HepG2 (cell line): Measurements from ENCODE around the gene PHTF2. TPM values are rescaled to one million over a fixed set of nuclear protein-coding genes. Genes with fewer than 3 reads are reported as not detected.

Source experiments
- ATAC-seq: fragments of 200-7000 bp; cut with Tn5 transposase; 3 replicates; pipeline ENCODE4 v1.9.1; 2020; ENCODE audit warnings: mild to moderate bottlenecking, moderate library complexity
- BruUV-seq: library from RNA; stranded (reverse); fragments of 400-500 nt; replicated peaks from 2 replicates; lab custom pipeline; 2021; lab: Mats Ljungman, UMichigan
- CTCF ChIA-PET: fragments of 300-600 bp; formaldehyde crosslinking; extraction: SDS; loops from one replicate; lab custom pipeline; 2021; ENCODE audit warnings: low total read pairs, inconsistent platforms, low intra/inter-chr PET ratio; lab: Yijun Ruan, JAX
- POLR2A ChIA-PET: fragments of 350-600 bp; sonication (Branson Sonifier 250); formaldehyde crosslinking; loops from one replicate; lab custom pipeline; 2020; ENCODE audit warnings: antibody characterized with exemption, inconsistent platforms; lab: Yijun Ruan, JAX
- DNase-seq: peaks from one replicate; pipeline ENCODE4 v3.0.0-alpha.2; 2015; ENCODE audit warnings: low spot score
- FAIRE-seq: peaks from 3 replicates; lab custom pipeline; 2011; peaks lifted over from hg19 to GRCh38; lab: Jason Lieb, UNC
- H2AFZ ChIP-seq: one replicate; pipeline ENCODE4 v1.6.1; 2011; ENCODE audit warnings: low read length, inconsistent platforms
- H3K27ac ChIP-seq: fragments of 300-600 bp; 3 replicates; pipeline ENCODE4 v1.8.0; 2011; ENCODE audit warnings: mixed run types, mild to moderate bottlenecking, mixed read lengths, low read length, inconsistent platforms; ENCODE audit not compliant: insufficient read depth; ENCODE audit errors: extremely low read length
- H3K27me3 ChIP-seq, 2 experiments: fragments of 200-600 bp in 1 of 2; 2 replicates in 1 of 2; 3 replicates in 1 of 2; pipeline versions ENCODE4 v1.6.0 to v1.8.0; 2011; ENCODE audit warnings: low read length in 2 of 2, mild to moderate bottlenecking in 2 of 2, moderate library complexity in 2 of 2, inconsistent platforms in 1 of 2; ENCODE audit not compliant: insufficient read depth in 2 of 2, control insufficient read depth in 1 of 2
- H3K36me3 ChIP-seq, 2 experiments: fragments of 200-600 bp in 1 of 2; replicated peaks in 1 of 2; 2 replicates in 1 of 2; 3 replicates in 1 of 2; pipeline versions ENCODE4 v1.5.1 to v1.8.0; 2011; ENCODE audit warnings: low read length in 2 of 2, inconsistent platforms in 1 of 2; ENCODE audit not compliant: insufficient read depth in 2 of 2, control insufficient read depth in 1 of 2
- H3K4me1 ChIP-seq: 2 replicates; pipeline ENCODE4 v1.5.1; 2012; ENCODE audit warnings: low read length, inconsistent platforms; ENCODE audit not compliant: insufficient read depth
- H3K4me2 ChIP-seq: 2 replicates; pipeline ENCODE4 v1.6.0; 2011; ENCODE audit warnings: low read depth, low read length, inconsistent platforms
- H3K4me3 ChIP-seq, 3 experiments: fragments of 200-600 bp in 1 of 3; sonication (generic), shearing (Covaris generic) in 1 of 3; replicated peaks in 1 of 3; 2 replicates each; pipeline ENCODE4 v1.5.1; 2011 to 2016; ENCODE audit warnings: low read length in 3 of 3, inconsistent platforms in 2 of 3, low read depth in 2 of 3, mild to moderate bottlenecking in 2 of 3, control low read depth in 1 of 3, mixed read lengths in 1 of 3; ENCODE audit not compliant: insufficient read depth in 1 of 3
- H3K79me2 ChIP-seq: one replicate; pipeline ENCODE4 v1.6.1; 2011; ENCODE audit warnings: low read length, inconsistent platforms; ENCODE audit not compliant: insufficient read depth
- H3K9ac ChIP-seq: 2 replicates; pipeline ENCODE4 v1.6.0; 2011; ENCODE audit warnings: mild to moderate bottlenecking, low read depth, low read length, inconsistent platforms; ENCODE audit not compliant: insufficient read depth
- H3K9me3 ChIP-seq: 2 replicates; pipeline ENCODE4 v1.5.1; 2012; ENCODE audit warnings: mild to moderate bottlenecking, low read length
- H4K20me1 ChIP-seq: 2 replicates; pipeline ENCODE4 v1.6.0; 2011; ENCODE audit warnings: inconsistent platforms, mild to moderate bottlenecking, low read length, moderate library complexity; ENCODE audit not compliant: insufficient read depth
- FOSL1 ChIP-seq: sonication (generic); formaldehyde crosslinking; IDR thresholded peaks from 2 replicates; pipeline ENCODE4 v1.9.0; 2021; ENCODE audit warnings: missing genetic modification reagents, borderline replicate concordance
- JDP2 ChIP-seq: sonication (generic); formaldehyde crosslinking; IDR thresholded peaks from 2 replicates; pipeline ENCODE4 v1.8.1; 2022; ENCODE audit warnings: missing genetic modification reagents, borderline replicate concordance
- MIER2 ChIP-seq: IDR thresholded peaks from 2 replicates; pipeline ENCODE4 v1.6.1; 2016; ENCODE audit warnings: missing biosample characterization, missing genetic modification reagents
- MYNN ChIP-seq: sonication (generic); formaldehyde crosslinking; IDR thresholded peaks from 2 replicates; pipeline ENCODE4 v1.4.0; 2020; ENCODE audit warnings: mild to moderate bottlenecking, low read depth, missing genetic modification reagents
- PITX1 ChIP-seq: sonication (generic); formaldehyde crosslinking; IDR thresholded peaks from 2 replicates; pipeline ENCODE4 v1.5.1; 2020; ENCODE audit warnings: mild to moderate bottlenecking, missing genetic modification reagents
- RFX1 ChIP-seq: fragments of 450-650 bp; IDR thresholded peaks from 2 replicates; pipeline ENCODE4 v1.6.1; 2017
- RFXANK ChIP-seq: IDR thresholded peaks from 2 replicates; pipeline ENCODE4 v1.6.1; 2016
- SALL2 ChIP-seq: sonication (generic); formaldehyde crosslinking; IDR thresholded peaks from 2 replicates; pipeline ENCODE4 v1.8.1; 2023; ENCODE audit warnings: mild to moderate bottlenecking, missing genetic modification reagents, inconsistent platforms
- SIN3B ChIP-seq: fragments of 150-350 bp; IDR thresholded peaks from 2 replicates; pipeline ENCODE4 v1.6.1; 2014; ENCODE audit warnings: low read length
- SNRNP70 ChIP-seq: fragments of 200-400 bp; formaldehyde crosslinking; IDR thresholded peaks from 2 replicates; pipeline ENCODE4 v1.6.1; 2017; ENCODE audit warnings: mild to moderate bottlenecking, low read depth, low read length, moderate library complexity
- TEAD2 ChIP-seq: sonication (generic); formaldehyde crosslinking; IDR thresholded peaks from 2 replicates; pipeline ENCODE4 v1.9.0; 2021; ENCODE audit warnings: missing genetic modification reagents
- ZC3H4 ChIP-seq: sonication (generic); formaldehyde crosslinking; IDR thresholded peaks from 2 replicates; pipeline ENCODE4 v1.4.0; 2020; ENCODE audit warnings: missing genetic modification reagents, borderline replicate concordance
- ZFP62 ChIP-seq: sonication (generic); formaldehyde crosslinking; IDR thresholded peaks from 2 replicates; pipeline ENCODE4 v1.4.0; 2020; ENCODE audit warnings: missing genetic modification reagents
- ZFP82 ChIP-seq: sonication (generic); formaldehyde crosslinking; IDR thresholded peaks from 2 replicates; pipeline ENCODE4 v1.5.1; 2020; ENCODE audit warnings: mild to moderate bottlenecking, missing genetic modification reagents, borderline replicate concordance
- ZNF124 ChIP-seq: sonication (generic); formaldehyde crosslinking; IDR thresholded peaks from 2 replicates; pipeline ENCODE4 v1.4.0; 2020; ENCODE audit warnings: missing genetic modification reagents
- ZNF136 ChIP-seq: sonication (generic); formaldehyde crosslinking; IDR thresholded peaks from 2 replicates; pipeline ENCODE4 v1.8.1; 2022; ENCODE audit warnings: low read depth, mild to moderate bottlenecking, moderate library complexity, missing genetic modification reagents
- ZNF574 ChIP-seq: sonication (generic); formaldehyde crosslinking; IDR thresholded peaks from 2 replicates; pipeline ENCODE4 v1.4.0; 2020; ENCODE audit warnings: missing genetic modification reagents
- ZNF761 ChIP-seq: sonication (generic); formaldehyde crosslinking; conservative IDR thresholded peaks from 2 replicates; pipeline ENCODE4 v1.4.0; 2020; ENCODE audit warnings: mild to moderate bottlenecking, missing genetic modification reagents
- ZNF768 ChIP-seq: sonication (generic); formaldehyde crosslinking; IDR thresholded peaks from 2 replicates; pipeline ENCODE4 v1.4.0; 2020; ENCODE audit warnings: missing genetic modification reagents
- ZSCAN30 ChIP-seq: sonication (generic); formaldehyde crosslinking; IDR thresholded peaks from 2 replicates; pipeline ENCODE4 v1.5.0; 2020; ENCODE audit warnings: mild to moderate bottlenecking, missing genetic modification reagents
- WGBS: methylation state at CpG from one replicate; pipeline ENCODE4 v1.1.6; 2017; ENCODE audit warnings: low lambda C conversion rate; 5-methylcytosine and 5-hydroxymethylcytosine counted together
- in situ Hi-C: cut with HindIII; loops from 2 replicates; pipeline ENCODE4 v1.10.0; 2017; ENCODE audit warnings: low pct_unique_long_range_greater_than_20kb; ENCODE audit not compliant: extremely low pct_ligation_motif_present
- intact Hi-C: fragments of 100-400 bp; cut with micrococcal nuclease; formaldehyde crosslinking; loops from one replicate; pipeline ENCODE4 v1.10.0; 2022; ENCODE audit not compliant: unreplicated experiment
- polyA plus RNA-seq, 8 experiments: library from polyadenylated mRNA; depleted of rRNA in 3 of 8; stranded (reverse) in 7 of 8; unstranded in 1 of 8; fragments of >200 nt; fragmentation: Illumina TruSeq in 4 of 8; extraction: Trizol in 4 of 8; gene quantifications; 2 replicates each; pipeline versions ENCODE4 v1.2.1 to v1.2.3, GENCODE V29; 2011 to 2016; ENCODE audit warnings: low read depth in 4 of 8, missing spikeins in 1 of 8, mixed read lengths in 1 of 8; ENCODE audit not compliant: insufficient read depth in 1 of 8
- total RNA-seq, 5 experiments: library from RNA; depleted of rRNA; stranded (reverse); fragments of >200 nt; fragmentation: Illumina TruSeq; extraction: Trizol; gene quantifications; 2 replicates each; pipeline ENCODE4 v1.2.3, GENCODE V29; 2016; ENCODE audit warnings: low read depth in 1 of 5
- TF ChIP-seq, protein P1 (sequence below): sonication (generic); formaldehyde crosslinking; IDR thresholded peaks from 2 replicates; pipeline ENCODE4 v1.4.0; 2020; ENCODE audit warnings: missing genetic modification reagents

Gene PHTF2
- total and polyA plus RNA-seq, 2 of the 13 experiments (the other 11 are each of a cell fraction or from before 2014, with no cell fraction given): 7.4 to 10.2 TPM

DNA sequence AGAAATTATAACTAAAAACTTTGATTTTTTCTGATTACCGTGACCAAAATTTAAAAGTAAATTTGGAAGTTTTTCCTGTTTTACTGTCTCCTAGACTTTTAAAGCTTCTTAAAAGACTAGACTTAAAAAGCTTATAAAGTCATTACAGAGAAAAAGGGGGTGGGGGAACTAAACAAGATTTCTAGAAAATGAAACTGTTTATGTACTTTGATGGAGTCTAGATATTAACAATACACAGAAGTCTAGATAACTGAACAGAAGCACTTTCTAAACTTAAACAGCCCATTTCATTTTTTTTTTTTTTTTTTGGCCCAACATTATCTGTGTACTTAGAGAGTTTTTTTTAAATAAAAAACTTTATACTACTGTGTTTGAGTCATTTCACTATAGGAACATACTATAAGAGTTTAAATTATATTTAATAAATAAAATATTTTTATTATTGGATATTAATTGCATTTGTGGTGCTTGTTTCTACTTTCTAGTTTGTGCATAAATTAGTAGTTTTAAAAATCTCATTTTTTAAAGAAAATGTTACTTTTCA is 98.5 kb downstream of the PHTF2 start (continued):
- TF ChIP-seq JDP2 (no peak), RFX1 (no peak), ZNF574 (CRISPR knock-in tag) (no peak), ZFP62 (CRISPR knock-in tag) (no peak), SALL2 (no peak), ZNF136 (CRISPR knock-in tag) (no peak)
- TF ChIP-seq, all 625 proteins: peak for 0

- intact Hi-C loops (loop anchor here (10.0 kb wide), 1 partner anchor 245 kb away; no protein-coding TSS in a partner anchor), in situ Hi-C loops (no loop called here)
- Histone ChIP-seq H3K79me2 (no peaks in the 10 kb centered on the region), H3K4me3 (no peak overlapping the region), H3K9ac (no peak overlapping the region), H4K20me1 (no peaks in the 10 kb centered on the region), H3K4me1 (no peaks in the 10 kb centered on the region), H3K36me3 (peaks cover 0 to 3% of the 10 kb centered on the region in 2 experiments; a peak in 1 of 5 replicates), H2AFZ (no peak overlapping the region), H3K27ac (no peak overlapping the region), H3K9me3 (no peaks in the 10 kb centered on the region), H3K4me2 (no peak overlapping the region), H3K27me3 (no peaks in the 10 kb centered on the region)
- TF ChIP-seq SIN3B: no peak
- TF ChIP-seq MIER2 (CRISPR knock-in tag): no peak
- TF ChIP-seq PITX1: no peak
- TF ChIP-seq ZNF761 (CRISPR knock-in tag): no peak
- TF ChIP-seq, protein P1, sequence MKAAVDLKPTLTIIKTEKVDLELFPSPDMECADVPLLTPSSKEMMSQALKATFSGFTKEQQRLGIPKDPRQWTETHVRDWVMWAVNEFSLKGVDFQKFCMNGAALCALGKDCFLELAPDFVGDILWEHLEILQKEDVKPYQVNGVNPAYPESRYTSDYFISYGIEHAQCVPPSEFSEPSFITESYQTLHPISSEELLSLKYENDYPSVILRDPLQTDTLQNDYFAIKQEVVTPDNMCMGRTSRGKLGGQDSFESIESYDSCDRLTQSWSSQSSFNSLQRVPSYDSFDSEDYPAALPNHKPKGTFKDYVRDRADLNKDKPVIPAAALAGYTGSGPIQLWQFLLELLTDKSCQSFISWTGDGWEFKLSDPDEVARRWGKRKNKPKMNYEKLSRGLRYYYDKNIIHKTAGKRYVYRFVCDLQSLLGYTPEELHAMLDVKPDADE (CRISPR knock-in tag): no peak
- TF ChIP-seq RFXANK (CRISPR knock-in tag): no peak
- TF ChIP-seq MYNN (CRISPR knock-in tag): no peak
- TF ChIP-seq ZNF124 (CRISPR knock-in tag): no peak
- TF ChIP-seq ZSCAN30 (CRISPR knock-in tag): no peak
- no peak for TF ChIP-seq FOSL1 (CRISPR knock-in tag)
- TF ChIP-seq ZC3H4 (CRISPR knock-in tag): no peak
- no peak for TF ChIP-seq TEAD2 (CRISPR knock-in tag)
- TF ChIP-seq ZNF768 (CRISPR knock-in tag): no peak
- no peak for TF ChIP-seq ZFP82 (CRISPR knock-in tag)
- no peak for TF ChIP-seq SNRNP70
- ChIA-PET CTCF (no interaction called here), POLR2A (no interaction called here)
- no peak for DNase-seq
- BruUV-seq: no TSS peak
- no peak for FAIRE-seq
- WGBS: 99% methylated on average over 2 of the region's 2 CpGs
- no peak for ATAC-seq
Observed at GRCh38 chr7:77899516-77899915, 100.9 kb downstream of the PHTF2 start.
